GDM1 (cell line): ENCODE data around the gene DHRS3.

Experiments used
- DNase-seq: peaks from one replicate; lab custom pipeline; 2025; lab: John Stamatoyannopoulos, UW

Gene DHRS3

GRCh38 chr1:12552951-12553921, 64.8 kb downstream of the DHRS3 start:
- no peak for DNase-seq

- no peak for DNase-seq
These were observed 65.7 kb downstream of the DHRS3 start for GRCh38 chr1:12552111-12552888.

- DNase-seq, result no peak
These were observed 66.4 kb downstream of the DHRS3 start for GRCh38 chr1:12551584-12551983.

GRCh38 chr1:12549460-12550349, 68.3 kb downstream of the DHRS3 start:
- DNase-seq, result no peak

GRCh38 chr1:12548973-12549459, 69.0 kb downstream of the DHRS3 start:
- DNase-seq, result no peak

GRCh38 chr1:12548279-12548972, 69.6 kb downstream of the DHRS3 start:
- no peak for DNase-seq

- DNase-seq, result no peak
These were observed 70.3 kb downstream of the DHRS3 start for GRCh38 chr1:12547586-12548225.

- no peak for DNase-seq
These were observed 71.0 kb downstream of the DHRS3 start for GRCh38 chr1:12546771-12547585.

- no peak for DNase-seq
These were observed 73.0 kb downstream of the DHRS3 start for GRCh38 chr1:12544992-12545391.

- no peak for DNase-seq
These were observed 73.7 kb downstream of the DHRS3 start for GRCh38 chr1:12544357-12544756.

GRCh38 chr1:12543740-12544154, 74.3 kb downstream of the DHRS3 start:
- no peak for DNase-seq

GRCh38 chr1:12542616-12543592, 75.1 kb downstream of the DHRS3 start:
- DNase-seq, result no peak

GRCh38 chr1:12542138-12542465, 75.9 kb downstream of the DHRS3 start:
- no peak for DNase-seq

GRCh38 chr1:12541274-12542137, 76.5 kb downstream of the DHRS3 start:
- no peak for DNase-seq

- no peak for DNase-seq
These were observed 77.3 kb downstream of the DHRS3 start for GRCh38 chr1:12540580-12541273.

GRCh38 chr1:12539705-12540579, 78.1 kb downstream of the DHRS3 start:
- DNase-seq, result no peak
